BJ (cell line): Measurements from ENCODE around the gene ZNF277. TPM values are rescaled to one million over a fixed set of nuclear protein-coding genes. Genes with fewer than 3 reads are reported as not detected.
"Not testable (repeated sequence)": the region's sequence is repeated elsewhere in the genome, so short reads cannot be mapped to it uniquely, and the experiment has no call there.

ENCODE experiments used
- CTCF ChIA-PET: fragments of 350-600 bp; formaldehyde crosslinking; extraction: SDS; loops from one replicate; lab custom pipeline; 2021; ENCODE audit warnings: antibody characterized with exemption, inconsistent platforms; lab: Yijun Ruan, JAX
- POLR2A ChIA-PET: fragments of 300-600 bp; sonication (Branson Sonifier 250); formaldehyde crosslinking; extraction: SDS; loops from one replicate; lab custom pipeline; 2021; ENCODE audit warnings: antibody characterized with exemption; lab: Charles Lee
- DNase-seq: peaks from one replicate; pipeline ENCODE4 v3.0.0-alpha.2; 2011; ENCODE audit warnings: low read depth
- H3K27me3 ChIP-seq: 2 replicates; pipeline ENCODE4 v1.6.0; 2011; ENCODE audit warnings: low read length; ENCODE audit not compliant: control insufficient read depth, insufficient read depth
- H3K36me3 ChIP-seq: 2 replicates; pipeline ENCODE4 v1.5.1; 2011; ENCODE audit warnings: low read length; ENCODE audit not compliant: control insufficient read depth, insufficient read depth
- H3K4me3 ChIP-seq: 2 replicates; pipeline ENCODE4 v1.5.1; 2011; ENCODE audit warnings: low read depth, mild to moderate bottlenecking, control low read depth, low read length
- polyA plus RNA-seq: library from polyadenylated mRNA; depleted of rRNA; stranded (reverse); fragments of >200 nt; gene quantifications from 2 replicates; pipeline ENCODE4 v1.2.3, GENCODE V29; 2011
- TF ChIP-seq, protein P1 (sequence below): IDR thresholded peaks from 2 replicates; pipeline ENCODE4 v1.5.1; 2011; ENCODE audit warnings: low read depth, mild to moderate bottlenecking, control low read depth, inconsistent platforms, low read length, moderate library complexity; ENCODE audit not compliant: insufficient read depth

The ZNF277 gene
- polyA plus RNA-seq, 1 experiment: 10.0 TPM

DNA sequence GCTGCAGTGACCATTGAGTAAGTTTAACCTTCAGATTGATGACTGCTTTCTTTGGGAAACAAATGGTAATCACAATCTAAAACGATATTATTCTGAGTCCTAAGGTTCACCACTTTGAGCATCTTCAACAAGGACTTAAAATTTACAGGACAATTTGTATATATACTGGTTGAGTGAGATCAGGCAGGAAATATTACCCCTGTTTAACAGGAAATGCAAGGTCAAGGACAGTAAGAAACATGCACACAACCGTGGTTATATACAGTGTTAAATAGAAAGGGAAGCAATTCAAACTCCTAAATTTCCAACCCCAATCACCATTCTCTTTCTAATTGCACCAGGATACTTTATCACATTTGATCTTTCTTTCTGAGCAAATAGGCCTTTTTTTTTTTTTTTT lies 96.1 kb downstream of the ZNF277 start:
- TF ChIP-seq, protein P1, sequence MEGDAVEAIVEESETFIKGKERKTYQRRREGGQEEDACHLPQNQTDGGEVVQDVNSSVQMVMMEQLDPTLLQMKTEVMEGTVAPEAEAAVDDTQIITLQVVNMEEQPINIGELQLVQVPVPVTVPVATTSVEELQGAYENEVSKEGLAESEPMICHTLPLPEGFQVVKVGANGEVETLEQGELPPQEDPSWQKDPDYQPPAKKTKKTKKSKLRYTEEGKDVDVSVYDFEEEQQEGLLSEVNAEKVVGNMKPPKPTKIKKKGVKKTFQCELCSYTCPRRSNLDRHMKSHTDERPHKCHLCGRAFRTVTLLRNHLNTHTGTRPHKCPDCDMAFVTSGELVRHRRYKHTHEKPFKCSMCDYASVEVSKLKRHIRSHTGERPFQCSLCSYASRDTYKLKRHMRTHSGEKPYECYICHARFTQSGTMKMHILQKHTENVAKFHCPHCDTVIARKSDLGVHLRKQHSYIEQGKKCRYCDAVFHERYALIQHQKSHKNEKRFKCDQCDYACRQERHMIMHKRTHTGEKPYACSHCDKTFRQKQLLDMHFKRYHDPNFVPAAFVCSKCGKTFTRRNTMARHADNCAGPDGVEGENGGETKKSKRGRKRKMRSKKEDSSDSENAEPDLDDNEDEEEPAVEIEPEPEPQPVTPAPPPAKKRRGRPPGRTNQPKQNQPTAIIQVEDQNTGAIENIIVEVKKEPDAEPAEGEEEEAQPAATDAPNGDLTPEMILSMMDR: no peak
- Histone ChIP-seq H3K27me3 (no peaks in the 10 kb centered on the region), H3K36me3 (no peaks in the 10 kb centered on the region), H3K4me3 (no peak overlapping the region)
- ChIA-PET CTCF (no interaction called here), POLR2A (no interaction called here)
- DNase-seq: no peak

DNA sequence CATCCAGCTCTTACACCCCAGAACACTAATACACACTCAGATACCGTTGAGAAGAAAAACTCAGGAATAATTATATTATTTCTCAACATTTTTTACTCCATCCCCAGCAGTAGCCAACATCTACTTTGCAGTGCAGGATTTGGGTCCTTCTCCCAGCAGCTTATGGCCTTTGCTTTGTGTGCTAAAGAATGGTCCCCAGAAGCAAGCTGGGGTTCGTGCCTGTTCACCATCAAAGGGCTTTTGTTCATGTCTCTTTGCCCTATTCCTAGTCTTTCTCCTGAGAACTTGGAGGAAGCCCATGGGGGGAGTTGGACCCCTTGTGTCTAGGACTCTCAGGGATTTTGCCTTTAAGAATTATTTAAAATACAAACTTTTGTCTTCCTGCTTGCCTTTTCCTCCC lies 100.4 kb downstream of the ZNF277 start:
- ChIA-PET CTCF (no interaction called here), POLR2A (no interaction called here)
- H3K4me3 ChIP-seq: no peak overlapping the region
- TF ChIP-seq, protein P1: no peak
- DNase-seq: no peak
- no peaks in the 10 kb centered on the region for H3K36me3 ChIP-seq
- H3K27me3 ChIP-seq: no peaks in the 10 kb centered on the region

DNA sequence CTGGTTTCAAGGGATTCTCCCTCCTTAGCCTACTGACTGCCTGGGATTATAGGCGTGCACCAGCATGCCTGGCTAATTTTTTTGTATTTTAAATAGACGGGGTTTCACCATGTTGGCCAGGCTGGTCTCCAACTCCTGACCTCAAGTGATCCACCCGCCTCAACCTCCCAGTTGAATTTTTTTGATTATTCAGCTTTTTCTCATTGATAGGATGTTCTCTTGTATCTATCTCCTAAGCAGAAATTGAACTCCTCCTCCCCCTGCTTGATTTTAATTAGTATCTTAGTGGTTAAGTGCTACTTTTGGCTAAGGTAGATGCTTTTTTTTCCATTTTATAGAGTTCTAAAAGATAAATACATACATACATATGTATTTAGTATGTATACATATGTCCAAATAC lies 101.0 kb downstream of the ZNF277 start:
- H3K4me3 ChIP-seq: no peak overlapping the region
- no peaks in the 10 kb centered on the region for H3K27me3 ChIP-seq
- POLR2A ChIA-PET: no interaction called here
- TF ChIP-seq, protein P1: no peak
- DNase-seq: no peak
- no peaks in the 10 kb centered on the region for H3K36me3 ChIP-seq
- CTCF ChIA-PET: no interaction called here

DNA sequence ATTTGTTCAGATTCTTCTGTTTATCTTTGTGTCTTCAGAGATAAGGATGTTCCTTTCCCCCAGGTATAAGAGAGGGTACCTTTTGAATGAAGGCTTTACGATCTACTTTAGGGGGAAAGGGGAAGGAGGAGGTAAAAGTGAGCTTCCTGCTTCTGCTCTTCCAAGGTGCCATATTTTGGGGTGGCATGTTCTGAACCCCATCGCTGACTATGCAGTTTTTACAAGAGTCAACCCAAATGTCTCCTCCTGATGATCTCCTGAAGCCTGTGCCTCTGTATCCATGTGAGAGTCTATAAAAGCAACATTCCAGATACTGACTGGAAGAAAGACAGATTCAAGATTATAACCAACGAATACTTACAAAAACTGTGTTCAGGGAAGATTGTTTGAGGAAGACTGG lies 102.5 kb downstream of the ZNF277 start:
- ChIA-PET POLR2A (no interaction called here), CTCF (no interaction called here)
- H3K4me3 ChIP-seq: no peak overlapping the region
- H3K27me3 ChIP-seq: no peaks in the 10 kb centered on the region
- DNase-seq: no peak
- H3K36me3 ChIP-seq: no peaks in the 10 kb centered on the region
- TF ChIP-seq, protein P1: no peak

DNA sequence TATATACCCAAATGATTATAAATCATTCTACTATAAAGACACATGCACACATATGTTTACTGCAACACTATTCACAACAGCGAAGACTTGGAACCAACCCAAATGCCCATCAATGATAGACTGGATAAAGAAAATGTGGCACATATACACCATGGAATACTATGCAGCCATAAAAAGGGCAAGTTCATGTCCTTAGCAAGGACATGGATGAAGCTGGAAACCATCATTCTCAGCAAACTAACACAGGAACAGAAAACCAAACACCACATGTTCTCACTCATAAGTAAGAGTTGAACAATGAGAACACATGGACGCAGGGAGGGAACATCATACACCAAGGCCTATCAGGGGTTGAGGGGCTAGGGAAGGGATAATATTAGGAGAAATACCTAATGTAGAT lies 110.3 kb downstream of the ZNF277 start:
- DNase-seq, H3K4me3 ChIP-seq, POLR2A ChIA-PET, H3K27me3 ChIP-seq, H3K36me3 ChIP-seq, CTCF ChIA-PET: not testable (repeated sequence)

DNA sequence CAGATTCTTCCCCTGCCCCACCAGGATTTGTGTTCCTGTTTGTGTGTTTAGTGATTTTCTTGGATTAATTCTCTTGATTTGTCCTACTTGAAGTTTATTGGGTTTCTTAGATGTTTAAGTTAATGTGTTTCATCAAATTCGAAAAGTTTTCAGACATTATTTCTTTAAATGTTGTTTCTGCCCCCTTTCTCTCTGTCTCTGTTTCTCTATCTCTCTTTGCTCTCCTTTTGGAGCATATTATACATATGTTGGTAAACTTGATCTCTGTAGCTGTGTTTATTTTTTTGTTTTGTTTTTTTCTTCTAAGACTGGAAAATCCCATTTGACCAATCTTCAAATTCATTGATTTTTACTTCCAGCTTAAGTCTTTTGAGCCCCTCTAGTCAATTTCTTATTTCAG lies 115.6 kb downstream of the ZNF277 start:
- ChIA-PET CTCF (no interaction called here), POLR2A (no interaction called here)
- TF ChIP-seq, protein P1: no peak
- no peak for DNase-seq
- Histone ChIP-seq H3K4me3 (no peak overlapping the region), H3K36me3 (peaks cover 2% of the 10 kb centered on the region; the same call in 1 of the 2 replicates), H3K27me3 (no peaks in the 10 kb centered on the region)
